GM18867 (cell line): Measurements from ENCODE around the gene CD24.
A peak's percentile ranks its signal among the peaks of the same experiment; 100 is the strongest.
"Not testable (repeated sequence)": the region's sequence is repeated elsewhere in the genome, so short reads cannot be mapped to it uniquely, and the experiment has no call there.

ENCODE experiments used
- ATAC-seq: cut with Tn5 transposase; IDR thresholded peaks from one replicate; pipeline ENCODE4 v1.9.1; 2021; ENCODE audit warnings: mild to moderate bottlenecking, moderate library complexity; ENCODE audit not compliant: unreplicated experiment

The CD24 gene, protein sequence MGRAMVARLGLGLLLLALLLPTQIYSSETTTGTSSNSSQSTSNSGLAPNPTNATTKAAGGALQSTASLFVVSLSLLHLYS

GRCh38 chr6:106974336-106974998 is at the start of gene CD24:
Gene CD24 (minus strand): TSS chr6:106974729. CDS start chr6:106974646, 83 bp downstream.
- peak; percentile 25 for ATAC-seq

GRCh38 chr6:107021446-107022185 is 47.1 kb upstream of the CD24 start:
- no peak for ATAC-seq

DNA sequence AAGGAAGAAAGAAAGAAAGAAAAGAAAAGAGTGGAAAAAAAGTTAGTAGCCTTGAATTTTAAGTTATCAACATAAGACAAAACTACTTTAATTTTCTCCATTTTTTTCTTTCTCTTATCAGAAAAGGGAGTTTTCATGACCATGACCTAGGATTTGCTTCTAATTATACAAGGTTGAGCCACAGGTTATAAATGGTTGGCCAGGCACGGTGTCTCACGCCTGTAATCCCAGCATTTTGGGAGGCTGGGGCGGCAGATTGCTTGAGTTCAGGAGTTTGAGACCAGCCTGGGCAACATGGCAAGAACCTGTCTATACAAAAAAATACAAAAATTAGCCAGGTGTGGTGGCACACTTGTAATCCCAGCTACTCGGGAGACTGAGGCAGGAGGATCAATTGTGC is 45.7 kb upstream of the CD24 start:
- no peak for ATAC-seq

GRCh38 chr6:107019628-107020027 is 45.1 kb upstream of the CD24 start:
- ATAC-seq: not testable (repeated sequence)

DNA sequence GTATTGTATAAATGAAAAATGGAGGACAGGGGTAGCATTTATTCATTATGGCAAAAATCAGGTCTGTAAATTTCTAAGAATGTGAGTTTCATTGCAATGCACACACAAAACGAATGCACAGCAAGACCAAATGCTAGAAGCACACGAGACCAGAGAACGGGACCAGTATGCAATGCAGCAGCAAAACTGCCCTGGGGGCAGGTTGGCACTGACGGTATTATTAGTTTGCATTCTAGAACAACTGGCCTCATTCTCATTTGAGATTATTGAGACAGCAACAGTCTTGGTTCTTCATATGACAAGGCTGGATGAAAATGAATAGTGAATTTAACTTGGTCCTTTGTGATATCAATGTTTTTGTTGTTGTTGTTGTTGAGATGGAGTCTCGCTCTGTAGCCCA is 44.5 kb upstream of the CD24 start:
- no peak for ATAC-seq

GRCh38 chr6:107009499-107009898 is 35.0 kb upstream of the CD24 start:
- no peak for ATAC-seq

DNA sequence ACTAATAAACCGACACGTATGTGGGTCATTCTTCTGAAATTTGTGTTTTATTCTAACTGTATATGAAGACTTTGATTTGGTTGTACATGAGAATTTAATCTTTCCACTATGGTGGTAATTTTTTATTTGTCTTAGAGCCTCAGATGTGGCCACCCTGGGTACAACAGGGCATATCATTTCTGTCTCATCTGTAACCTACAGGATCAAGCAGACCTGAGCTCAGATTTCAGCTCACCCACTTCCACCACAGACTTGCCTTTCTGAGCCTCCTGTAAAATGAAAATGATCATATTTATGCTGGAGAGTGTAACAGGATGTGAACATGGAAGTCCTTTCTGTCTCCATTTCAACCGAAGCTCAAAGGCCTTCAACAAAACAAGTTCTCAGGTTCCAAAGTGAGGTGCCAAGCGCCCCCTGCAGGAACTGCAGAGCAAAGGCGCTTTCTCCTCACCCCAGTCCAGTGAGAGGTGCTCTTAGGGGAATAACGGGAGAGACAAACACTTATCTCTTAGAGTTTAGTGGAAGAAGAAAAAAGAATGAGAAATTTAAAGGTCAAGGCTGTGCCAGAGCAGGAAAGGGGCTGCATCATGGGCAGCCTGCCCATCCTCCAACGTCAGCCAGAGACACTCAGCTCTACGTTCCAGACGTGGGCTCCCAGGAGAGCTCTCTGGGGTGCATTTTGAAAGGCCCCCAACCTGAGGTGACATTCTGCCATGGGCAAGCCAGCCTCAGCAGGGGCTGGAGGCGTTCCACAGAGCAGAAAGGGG is 23.0 kb upstream of the CD24 start:
- no peak for ATAC-seq

GRCh38 chr6:106995640-106996039 is 21.1 kb upstream of the CD24 start:
- ATAC-seq: no peak

DNA sequence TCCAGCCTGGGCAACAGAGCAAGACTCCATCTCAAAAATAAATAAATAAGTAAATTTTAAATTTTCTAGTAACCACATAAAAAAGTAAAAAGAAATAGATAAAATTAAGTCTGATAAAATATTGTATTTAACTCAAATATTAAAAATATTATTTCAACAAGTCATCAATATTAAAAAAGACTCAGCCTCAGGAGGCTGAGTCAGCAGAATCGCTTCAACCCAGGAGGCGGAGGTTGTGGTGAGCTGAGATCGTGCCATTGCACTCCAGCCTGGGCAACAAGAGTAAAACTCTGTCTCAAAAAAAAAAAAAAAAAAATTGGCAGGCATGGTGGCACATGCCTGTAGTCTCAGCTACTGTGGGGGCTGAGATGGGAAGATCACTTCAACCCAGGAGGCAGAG is 15.2 kb upstream of the CD24 start:
- ATAC-seq: not testable (repeated sequence)

GRCh38 chr6:106988664-106989063 is 14.1 kb upstream of the CD24 start:
- no peak for ATAC-seq

DNA sequence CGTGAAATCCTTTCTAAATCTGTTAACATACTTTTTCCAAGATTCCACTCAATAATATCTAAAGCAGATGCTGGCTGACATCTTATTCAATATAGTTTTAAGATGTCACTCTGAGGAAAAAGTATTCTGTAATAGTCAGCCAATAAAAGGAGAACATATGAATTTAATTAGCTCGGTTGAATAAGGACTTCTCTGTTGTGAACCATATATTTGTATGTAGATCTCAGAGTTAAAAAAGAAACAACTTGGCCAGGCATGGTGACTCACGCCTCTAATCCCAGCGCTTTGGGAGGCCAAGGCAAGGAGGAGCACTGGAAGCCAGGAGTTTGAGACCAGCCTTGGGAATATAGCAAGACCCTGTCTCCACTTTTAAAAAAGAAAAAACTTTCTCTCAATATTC is 7.4 kb upstream of the CD24 start:
- no peak for ATAC-seq

DNA sequence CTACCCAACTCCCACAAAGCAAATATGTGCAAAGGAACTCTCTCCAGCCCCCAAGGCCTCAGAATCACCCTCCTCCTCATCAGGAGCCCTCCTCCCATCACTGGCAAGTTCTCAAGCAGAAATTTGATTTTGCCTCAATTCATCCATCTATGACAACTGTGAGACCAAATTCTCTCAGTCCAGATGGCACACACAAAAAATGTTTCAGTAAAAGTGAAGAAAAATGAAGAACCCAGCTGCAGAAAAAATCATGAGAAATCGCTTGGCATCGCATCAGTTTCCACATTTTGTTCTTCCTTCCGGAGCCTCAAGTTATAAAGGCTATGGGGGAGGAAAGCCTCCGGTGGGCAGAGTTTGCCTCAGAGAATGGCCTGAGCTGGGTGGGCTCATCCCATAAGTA is 6.4 kb upstream of the CD24 start:
- no peak for ATAC-seq

- ATAC-seq: peak; percentile 57
Observed at GRCh38 chr6:106979435-106979884, 4.9 kb upstream of the CD24 start.

- no peak for ATAC-seq
Observed at GRCh38 chr6:106977246-106977645, 2.7 kb upstream of the CD24 start.

- no peak for ATAC-seq
Observed at GRCh38 chr6:106976270-106976669, 1.7 kb upstream of the CD24 start.

- no peak for ATAC-seq
Observed at GRCh38 chr6:106975738-106976064, 1.2 kb upstream of the CD24 start.

- ATAC-seq: peak; percentile 71
Observed at GRCh38 chr6:106974999-106975737, 639 bp upstream of the CD24 start.

DNA sequence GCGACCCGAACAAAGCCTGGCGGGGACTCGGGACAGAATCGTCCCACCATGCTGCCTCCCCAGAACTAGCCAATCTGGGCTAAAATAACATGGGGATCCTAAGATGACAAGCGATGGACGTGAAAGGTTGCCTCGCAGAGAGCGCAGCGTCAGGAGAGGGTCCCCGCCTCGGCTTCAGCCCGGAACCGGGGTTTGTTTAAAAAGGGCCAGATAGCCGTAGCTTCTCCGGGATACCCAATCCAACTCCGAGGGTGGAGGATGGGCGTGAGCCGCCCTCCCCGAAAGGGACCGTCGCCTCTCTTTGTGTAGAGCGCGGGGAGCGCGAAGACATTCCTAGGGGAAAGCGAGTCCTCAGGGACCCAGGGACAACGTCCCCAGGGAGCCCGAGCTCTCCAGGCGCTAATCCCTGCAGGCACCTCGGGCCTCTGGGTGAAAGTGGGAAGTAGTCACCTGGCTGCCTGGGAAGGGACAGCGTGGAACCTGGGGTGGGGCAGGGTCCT is 643 bp downstream of the CD24 start:
- ATAC-seq: no peak

GRCh38 chr6:106973018-106973835 is 1.3 kb downstream of the CD24 start:
- ATAC-seq: no peak

GRCh38 chr6:106972500-106972899 is 2.0 kb downstream of the CD24 start:
- no peak for ATAC-seq
